ENCODE data around the gene LBH. TPM values are rescaled to one million over a fixed set of nuclear protein-coding genes. Genes with fewer than 3 reads are reported as not detected.

The LBH gene
- total and polyA plus RNA-seq, 2 of the 13 experiments (the other 11 are each of a cell fraction or from before 2014, with no cell fraction given): 0.09 to 0.25 TPM

GRCh38 chr2:30269771-30270145 is 38.4 kb downstream of the LBH start:
- H3K4me2 ChIP-seq (ENCODE audit: low read depth, low read length): no peak overlapping the region
- BruUV-seq (replicated peaks): no TSS peak
- peaks cover 4% of the 10 kb centered on the region for H3K4me1 ChIP-seq (ENCODE audit: insufficient read depth, low read length)
- in situ Hi-C loops (cut with HindIII; ENCODE audit: extremely low pct_ligation_motif_present, low pct_unique_long_range_greater_than_20kb) (no loop called here), intact Hi-C loops (cut with micrococcal nuclease; ENCODE audit: unreplicated experiment) (no loop called here)
- no peak for DNase-seq (ENCODE audit: low spot score)
- H3K36me3 ChIP-seq (replicated peaks in 1 of 2; ENCODE audit: control insufficient read depth in 1 of 2, insufficient read depth in 2 of 2, low read length in 2 of 2): no peaks in the 10 kb centered on the region
- H4K20me1 ChIP-seq (ENCODE audit: insufficient read depth, low read length): no peaks in the 10 kb centered on the region
- TF ChIP-seq FOXO1 (CRISPR knock-in tag; IDR thresholded peaks at IDR 0.05) (no peak), FIP1L1 (IDR thresholded peaks at IDR 0.05; ENCODE audit: borderline replicate concordance, insufficient read depth, low read depth, low read length) (no peak), PHF8 (CRISPR knock-in tag; IDR thresholded peaks at IDR 0.05) (no peak), NPAS2 (CRISPR knock-in tag; IDR thresholded peaks at IDR 0.05; ENCODE audit: borderline replicate concordance) (no peak), KAT2B (IDR thresholded peaks at IDR 0.05; ENCODE audit: borderline replicate concordance, low read depth, low read length) (no peak), HDAC6 (IDR thresholded peaks at IDR 0.05; ENCODE audit: low read depth, low read length) (no peak), RFX1 (IDR thresholded peaks at IDR 0.05) (no peak), PRPF4 (IDR thresholded peaks at IDR 0.05; ENCODE audit: low read depth, low read length, poor library complexity, severe bottlenecking) (no peak), ZNF569 (CRISPR knock-in tag; IDR thresholded peaks at IDR 0.05; ENCODE audit: borderline replicate concordance) (no peak)
- ATAC-seq: no peak
- H3K27me3 ChIP-seq (ENCODE audit: control insufficient read depth in 1 of 2, insufficient read depth in 2 of 2, low read length in 2 of 2): peaks cover 0 to 22% of the 10 kb centered on the region in 2 experiments; a peak in 3 of 5 replicates
- no peak overlapping the region for H3K9ac ChIP-seq (ENCODE audit: insufficient read depth, low read depth, low read length)
- 34% methylated on average over 5 of the region's 5 CpGs for WGBS (ENCODE audit: low lambda C conversion rate)
- FAIRE-seq: no peak
- H3K79me2 ChIP-seq (ENCODE audit: insufficient read depth, low read length): no peaks in the 10 kb centered on the region
- no peaks in the 10 kb centered on the region for H3K9me3 ChIP-seq (ENCODE audit: low read length)
- H3K27ac ChIP-seq (ENCODE audit: extremely low read length, insufficient read depth, low read length): no peak overlapping the region
- no peak overlapping the region for H2AFZ ChIP-seq (ENCODE audit: low read length)
- CTCF ChIA-PET (ENCODE audit: low intra/inter-chr PET ratio, low total read pairs): no interaction called here
- POLR2A ChIA-PET: no interaction called here
- H3K4me3 ChIP-seq (replicated peaks in 1 of 3; ENCODE audit: insufficient read depth in 1 of 3, low read depth in 2 of 3, low read length in 3 of 3): no peak overlapping the region

GRCh38 chr2:30270166-30270565 is 38.8 kb downstream of the LBH start:
- in situ Hi-C loops (cut with HindIII; ENCODE audit: extremely low pct_ligation_motif_present, low pct_unique_long_range_greater_than_20kb) (no loop called here), intact Hi-C loops (cut with micrococcal nuclease; ENCODE audit: unreplicated experiment) (no loop called here)
- ATAC-seq: no peak
- no peak overlapping the region for H3K9ac ChIP-seq (ENCODE audit: insufficient read depth, low read depth, low read length)
- no peak for DNase-seq (ENCODE audit: low spot score)
- peaks cover 0 to 19% of the 10 kb centered on the region in 2 experiments; a peak in 3 of 5 replicates for H3K27me3 ChIP-seq (ENCODE audit: control insufficient read depth in 1 of 2, insufficient read depth in 2 of 2, low read length in 2 of 2)
- H2AFZ ChIP-seq (ENCODE audit: low read length): no peak overlapping the region
- POLR2A ChIA-PET: no interaction called here
- no peaks in the 10 kb centered on the region for H3K79me2 ChIP-seq (ENCODE audit: insufficient read depth, low read length)
- 2% methylated on average over 3 of the region's 3 CpGs for WGBS (ENCODE audit: low lambda C conversion rate)
- H3K4me3 ChIP-seq (replicated peaks in 1 of 3; ENCODE audit: insufficient read depth in 1 of 3, low read depth in 2 of 3, low read length in 3 of 3): no peak overlapping the region
- H3K27ac ChIP-seq (ENCODE audit: extremely low read length, insufficient read depth, low read length): no peak overlapping the region
- no peaks in the 10 kb centered on the region for H3K9me3 ChIP-seq (ENCODE audit: low read length)
- H3K36me3 ChIP-seq (replicated peaks in 1 of 2; ENCODE audit: control insufficient read depth in 1 of 2, insufficient read depth in 2 of 2, low read length in 2 of 2): no peaks in the 10 kb centered on the region
- BruUV-seq (replicated peaks): no TSS peak
- TF ChIP-seq RBM39 (IDR thresholded peaks at IDR 0.05; ENCODE audit: low read depth, low read length, poor library complexity, severe bottlenecking): no peak
- no peak for TF ChIP-seq TFDP2 (CRISPR knock-in tag; IDR thresholded peaks at IDR 0.05)
- TF ChIP-seq ATF2 (CRISPR knock-in tag; IDR thresholded peaks at IDR 0.05): no peak
- TF ChIP-seq SP5 (CRISPR knock-in tag; IDR thresholded peaks at IDR 0.05; ENCODE audit: borderline replicate concordance, low read depth): no peak
- no peak for TF ChIP-seq HIVEP1 (CRISPR knock-in tag; IDR thresholded peaks at IDR 0.05)
- TF ChIP-seq ZNF75D (CRISPR knock-in tag; IDR thresholded peaks at IDR 0.05; ENCODE audit: borderline replicate concordance): no peak
- TF ChIP-seq ZNF564 (CRISPR knock-in tag; IDR thresholded peaks at IDR 0.05): no peak
- no peak for TF ChIP-seq KDM2A (CRISPR knock-in tag; IDR thresholded peaks at IDR 0.05; ENCODE audit: borderline replicate concordance, low read depth)
- TF ChIP-seq ZNF768 (CRISPR knock-in tag; IDR thresholded peaks at IDR 0.05): no peak
- peaks cover 7% of the 10 kb centered on the region for H3K4me1 ChIP-seq (ENCODE audit: insufficient read depth, low read length)
- no peaks in the 10 kb centered on the region for H4K20me1 ChIP-seq (ENCODE audit: insufficient read depth, low read length)
- FAIRE-seq: no peak
- H3K4me2 ChIP-seq (ENCODE audit: low read depth, low read length): no peak overlapping the region
- CTCF ChIA-PET (ENCODE audit: low intra/inter-chr PET ratio, low total read pairs): no interaction called here
